Measurements from ENCODE around the gene OLFML1. TPM values are rescaled to one million over a fixed set of nuclear protein-coding genes. Genes with fewer than 3 reads are reported as not detected.

Gene OLFML1
- polyA plus RNA-seq, 2 donors = 0.49 to 1.2 TPM

DNA sequence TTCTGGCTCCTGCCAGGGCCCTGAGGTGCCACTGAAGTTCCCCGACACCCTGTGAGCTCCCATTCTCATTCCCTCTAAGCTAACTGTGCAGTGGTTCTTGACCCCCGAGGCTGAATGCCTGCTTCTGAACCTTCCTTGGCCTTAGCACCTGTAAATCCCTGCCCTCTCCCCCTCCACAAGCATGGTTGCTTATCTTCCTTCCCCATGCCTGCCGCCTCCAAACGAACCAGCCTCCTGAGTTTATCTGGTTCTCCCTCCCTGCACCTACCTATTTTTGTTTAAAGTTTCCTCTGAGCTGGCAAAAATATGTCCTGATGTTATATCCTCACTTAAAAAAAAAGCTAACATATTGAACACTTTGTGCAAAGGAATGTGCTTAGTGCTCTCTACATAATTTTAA is 62.4 kb downstream of the OLFML1 start:
- no peak overlapping the region for H3K4me3 ChIP-seq (ENCODE audit: low read depth in 1 of 2, low read length in 2 of 2)
- peaks cover 0 to 20% of the 10 kb centered on the region in 2 donors for H3K4me1 ChIP-seq (ENCODE audit: control insufficient read depth in 2 of 2, insufficient read depth in 2 of 2, low read length in 1 of 2)
- no peaks in the 10 kb centered on the region for H3K27me3 ChIP-seq (ENCODE audit: control insufficient read depth in 1 of 2, insufficient read depth in 2 of 2, low read length in 2 of 2)
- no peaks in the 10 kb centered on the region for H3K36me3 ChIP-seq (ENCODE audit: control insufficient read depth in 2 of 2, insufficient read depth in 2 of 2, low read length in 1 of 2)
- 58 to 62% methylated on average over 4 of the region's 4 CpGs for WGBS, 2 donors
- H3K9me3 ChIP-seq (ENCODE audit: control insufficient read depth in 2 of 2, insufficient read depth in 1 of 2, low read depth in 1 of 2, low read length in 1 of 2) = no peaks in the 10 kb centered on the region
- H3K27ac ChIP-seq (ENCODE audit: low read depth in 2 of 2, low read length in 1 of 2) = no peak overlapping the region

DNA sequence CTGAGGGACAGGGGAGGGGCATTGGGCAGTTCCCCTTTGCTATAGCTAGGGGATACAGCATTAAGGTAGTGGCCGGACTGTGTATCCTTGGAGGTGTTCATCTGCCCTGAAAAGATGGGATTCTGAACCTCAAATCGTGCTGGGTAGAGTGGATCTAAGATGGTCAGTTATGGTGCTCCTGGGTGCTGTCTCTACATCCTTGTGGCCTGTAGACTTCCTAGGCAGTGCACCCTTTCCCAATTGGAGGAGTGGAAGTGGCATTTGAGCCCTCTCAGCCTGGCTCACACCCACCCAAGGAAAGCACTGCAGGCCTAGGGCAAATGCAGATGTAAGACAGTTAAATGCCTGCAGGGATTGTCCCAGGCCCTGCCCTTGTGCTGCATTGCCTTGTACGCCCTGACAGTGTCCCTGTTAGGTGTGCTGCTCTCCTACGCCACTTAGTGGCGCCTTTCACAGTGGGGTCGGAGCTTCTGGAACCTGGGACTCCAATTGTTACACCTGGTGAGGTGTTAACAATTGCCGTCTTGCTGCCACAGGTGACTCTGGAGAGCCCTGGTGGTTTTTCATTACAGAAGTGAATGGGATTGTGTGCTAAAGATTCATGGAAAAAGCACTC is 63.5 kb downstream of the OLFML1 start:
- H3K27me3 ChIP-seq (ENCODE audit: control insufficient read depth in 1 of 2, insufficient read depth in 2 of 2, low read length in 2 of 2) = no peaks in the 10 kb centered on the region
- 70 to 73% methylated on average over 7 of the region's 7 CpGs for WGBS, 2 donors

DNA sequence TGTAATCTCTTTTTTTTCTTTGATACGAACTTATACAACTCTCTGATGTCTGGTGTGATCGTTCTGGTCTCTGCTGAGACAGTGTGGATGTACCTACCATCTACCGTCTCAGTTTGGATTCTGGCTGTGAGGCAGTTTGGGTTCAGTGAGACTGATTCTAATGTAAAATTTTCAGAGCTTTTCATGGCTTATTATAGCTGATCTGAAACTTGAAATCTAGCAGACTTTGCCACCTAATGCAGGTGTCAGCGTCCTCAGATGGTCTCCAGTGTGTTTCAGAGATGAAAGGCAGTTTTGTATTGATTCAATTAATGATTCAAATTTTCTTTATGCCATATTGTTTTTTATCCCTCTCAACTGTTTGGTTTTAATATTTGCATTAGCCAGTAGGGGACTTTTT is 64.4 kb downstream of the OLFML1 start:
- peaks cover 0 to 18% of the 10 kb centered on the region in 2 donors for H3K4me1 ChIP-seq (ENCODE audit: control insufficient read depth in 2 of 2, insufficient read depth in 2 of 2, low read length in 1 of 2)
- WGBS, 2 donors = 80 to 82% methylated on average over 4 of the region's 4 CpGs
- no peaks in the 10 kb centered on the region for H3K9me3 ChIP-seq (ENCODE audit: control insufficient read depth in 2 of 2, insufficient read depth in 1 of 2, low read depth in 1 of 2, low read length in 1 of 2)
- no peaks in the 10 kb centered on the region for H3K36me3 ChIP-seq (ENCODE audit: control insufficient read depth in 2 of 2, insufficient read depth in 2 of 2, low read length in 1 of 2)
- H3K27me3 ChIP-seq (ENCODE audit: control insufficient read depth in 1 of 2, insufficient read depth in 2 of 2, low read length in 2 of 2) = no peaks in the 10 kb centered on the region
- H3K4me3 ChIP-seq (ENCODE audit: low read depth in 1 of 2, low read length in 2 of 2) = no peak overlapping the region
- no peak overlapping the region for H3K27ac ChIP-seq (ENCODE audit: low read depth in 2 of 2, low read length in 1 of 2)

More for the DNA sequence above, 63.5 kb downstream of the OLFML1 start:
- no peak overlapping the region for H3K27ac ChIP-seq (ENCODE audit: low read depth in 2 of 2, low read length in 1 of 2)
- peaks cover 0 to 18% of the 10 kb centered on the region in 2 donors for H3K4me1 ChIP-seq (ENCODE audit: control insufficient read depth in 2 of 2, insufficient read depth in 2 of 2, low read length in 1 of 2)
- H3K4me3 ChIP-seq (ENCODE audit: low read depth in 1 of 2, low read length in 2 of 2) = no peak overlapping the region
- no peaks in the 10 kb centered on the region for H3K9me3 ChIP-seq (ENCODE audit: control insufficient read depth in 2 of 2, insufficient read depth in 1 of 2, low read depth in 1 of 2, low read length in 1 of 2)
- H3K36me3 ChIP-seq (ENCODE audit: control insufficient read depth in 2 of 2, insufficient read depth in 2 of 2, low read length in 1 of 2) = no peaks in the 10 kb centered on the region

DNA sequence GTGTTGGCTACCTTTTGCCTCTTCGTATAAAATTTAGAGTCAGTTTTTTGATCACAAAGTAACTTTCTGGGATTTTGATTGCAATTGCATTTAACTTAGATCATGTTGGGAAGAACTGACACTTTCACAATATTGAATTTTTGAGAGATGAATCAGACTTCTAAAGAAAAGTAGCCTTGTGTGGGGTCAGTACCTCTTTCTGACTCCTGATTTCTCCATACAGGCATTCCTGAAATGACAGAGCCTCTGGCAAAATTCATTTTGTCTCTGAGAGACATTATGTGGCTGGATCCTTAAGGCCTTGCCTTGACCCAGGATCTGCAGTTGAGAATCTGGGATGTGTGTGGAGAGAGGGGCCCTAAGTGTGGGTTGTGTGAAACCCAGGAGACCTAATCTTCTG is 66.3 kb downstream of the OLFML1 start:
- 87 to 98% methylated on average over 1 of the region's 1 CpG for WGBS, 2 donors

DNA sequence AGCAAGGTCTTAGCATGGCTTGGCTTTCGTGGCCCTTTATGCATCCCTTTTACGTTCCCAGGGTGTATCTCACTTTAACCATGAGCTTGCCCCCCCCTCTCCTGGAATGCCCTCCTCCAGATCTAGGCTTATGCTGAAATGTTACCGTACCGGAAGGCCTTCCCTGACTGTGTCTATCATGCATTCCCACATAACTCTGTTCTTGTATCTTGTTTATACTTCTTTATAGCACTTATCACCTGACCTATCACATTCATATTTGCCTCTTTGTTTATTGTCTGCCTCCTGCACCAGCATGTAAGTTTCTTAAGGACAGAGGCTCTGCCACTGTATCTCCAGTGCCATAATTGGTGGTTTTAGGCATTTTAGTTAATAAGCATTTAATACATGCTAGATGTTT is 67.4 kb downstream of the OLFML1 start:
- H3K4me1 ChIP-seq (ENCODE audit: control insufficient read depth in 2 of 2, insufficient read depth in 2 of 2, low read length in 1 of 2) = peaks cover 0 to under 1% of the 10 kb centered on the region in 2 donors

More for the DNA sequence above, 66.3 kb downstream of the OLFML1 start:
- Histone ChIP-seq H3K4me3 (ENCODE audit: low read depth in 1 of 2, low read length in 2 of 2) (no peak overlapping the region), H3K4me1 (ENCODE audit: control insufficient read depth in 2 of 2, insufficient read depth in 2 of 2, low read length in 1 of 2) (peaks cover 0 to 10% of the 10 kb centered on the region in 2 donors), H3K36me3 (ENCODE audit: control insufficient read depth in 2 of 2, insufficient read depth in 2 of 2, low read length in 1 of 2) (no peaks in the 10 kb centered on the region), H3K9me3 (ENCODE audit: control insufficient read depth in 2 of 2, insufficient read depth in 1 of 2, low read depth in 1 of 2, low read length in 1 of 2) (no peaks in the 10 kb centered on the region), H3K27ac (ENCODE audit: low read depth in 2 of 2, low read length in 1 of 2) (no peak overlapping the region), H3K27me3 (ENCODE audit: control insufficient read depth in 1 of 2, insufficient read depth in 2 of 2, low read length in 2 of 2) (no peaks in the 10 kb centered on the region)

DNA sequence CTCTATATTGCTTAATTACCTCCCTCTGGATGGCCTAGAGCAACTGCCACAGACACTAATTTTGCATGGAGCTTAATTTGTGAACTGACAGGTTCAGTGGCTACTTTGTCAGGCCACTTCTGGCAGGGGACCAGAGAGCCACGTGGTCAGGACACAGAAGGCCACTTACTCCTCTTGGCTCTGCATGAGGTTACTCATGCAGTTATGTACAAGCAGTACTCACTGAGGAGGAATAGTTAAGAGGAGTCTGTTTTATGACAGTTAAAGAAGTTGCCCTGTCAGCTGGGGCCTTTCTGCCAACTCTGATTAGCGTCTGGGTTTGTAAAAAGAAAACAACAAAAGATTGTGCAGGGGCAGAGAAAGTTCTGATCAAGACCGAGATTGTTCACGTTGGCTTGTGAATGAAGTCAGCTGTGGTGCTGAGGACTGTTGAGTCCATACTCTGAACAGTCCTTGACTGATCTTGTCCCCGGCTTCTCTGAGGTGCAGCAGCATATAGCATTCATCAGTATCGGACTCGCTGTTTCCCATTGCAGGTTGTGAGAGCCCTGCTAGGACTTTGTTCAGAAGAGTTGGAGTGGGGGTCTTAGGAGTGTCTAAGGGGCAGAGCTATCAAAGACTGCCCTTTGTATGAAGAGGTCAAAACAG is 69.9 kb downstream of the OLFML1 start:
- Histone ChIP-seq H3K9me3 (ENCODE audit: control insufficient read depth in 2 of 2, insufficient read depth in 1 of 2, low read depth in 1 of 2, low read length in 1 of 2) (no peaks in the 10 kb centered on the region), H3K4me1 (ENCODE audit: control insufficient read depth in 2 of 2, insufficient read depth in 2 of 2, low read length in 1 of 2) (no peaks in the 10 kb centered on the region), H3K4me3 (ENCODE audit: low read depth in 1 of 2, low read length in 2 of 2) (no peak overlapping the region), H3K27ac (ENCODE audit: low read depth in 2 of 2, low read length in 1 of 2) (no peak overlapping the region), H3K36me3 (ENCODE audit: control insufficient read depth in 2 of 2, insufficient read depth in 2 of 2, low read length in 1 of 2) (no peaks in the 10 kb centered on the region), H3K27me3 (ENCODE audit: control insufficient read depth in 1 of 2, insufficient read depth in 2 of 2, low read length in 2 of 2) (no peaks in the 10 kb centered on the region)
- WGBS, 2 donors = 65 to 75% methylated on average over 7 of the region's 7 CpGs

More for the DNA sequence above, 67.4 kb downstream of the OLFML1 start:
- Histone ChIP-seq H3K27me3 (ENCODE audit: control insufficient read depth in 1 of 2, insufficient read depth in 2 of 2, low read length in 2 of 2) (no peaks in the 10 kb centered on the region), H3K4me3 (ENCODE audit: low read depth in 1 of 2, low read length in 2 of 2) (no peak overlapping the region), H3K27ac (ENCODE audit: low read depth in 2 of 2, low read length in 1 of 2) (no peak overlapping the region), H3K9me3 (ENCODE audit: control insufficient read depth in 2 of 2, insufficient read depth in 1 of 2, low read depth in 1 of 2, low read length in 1 of 2) (no peaks in the 10 kb centered on the region), H3K36me3 (ENCODE audit: control insufficient read depth in 2 of 2, insufficient read depth in 2 of 2, low read length in 1 of 2) (no peaks in the 10 kb centered on the region)
- WGBS, 2 donors = 90 to 92% methylated on average over 4 of the region's 4 CpGs

DNA sequence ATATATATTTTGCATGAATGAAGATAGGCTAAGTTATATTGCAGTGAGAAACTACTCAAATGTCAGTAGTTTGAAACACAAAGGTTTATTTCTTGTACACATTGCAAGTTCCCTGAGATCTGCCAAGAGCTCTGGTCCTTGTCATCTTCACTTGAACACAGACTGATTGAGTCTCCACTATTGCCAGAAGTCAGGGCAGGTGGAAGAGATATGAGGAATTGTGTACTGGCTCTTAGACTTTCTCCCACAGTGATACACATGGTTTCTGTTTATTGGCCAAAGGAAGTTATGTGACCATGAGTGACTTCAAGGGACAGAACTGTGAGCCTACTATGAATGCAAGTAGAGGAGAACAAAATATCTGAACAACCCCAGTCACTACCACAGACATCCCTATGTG is 72.7 kb downstream of the OLFML1 start:
- Histone ChIP-seq H3K4me3 (ENCODE audit: low read depth in 1 of 2, low read length in 2 of 2) (no peak overlapping the region), H3K9me3 (ENCODE audit: control insufficient read depth in 2 of 2, insufficient read depth in 1 of 2, low read depth in 1 of 2, low read length in 1 of 2) (no peaks in the 10 kb centered on the region), H3K4me1 (ENCODE audit: control insufficient read depth in 2 of 2, insufficient read depth in 2 of 2, low read length in 1 of 2) (no peaks in the 10 kb centered on the region), H3K36me3 (ENCODE audit: control insufficient read depth in 2 of 2, insufficient read depth in 2 of 2, low read length in 1 of 2) (no peaks in the 10 kb centered on the region), H3K27me3 (ENCODE audit: control insufficient read depth in 1 of 2, insufficient read depth in 2 of 2, low read length in 2 of 2) (no peaks in the 10 kb centered on the region), H3K27ac (ENCODE audit: low read depth in 2 of 2, low read length in 1 of 2) (no peak overlapping the region)

DNA sequence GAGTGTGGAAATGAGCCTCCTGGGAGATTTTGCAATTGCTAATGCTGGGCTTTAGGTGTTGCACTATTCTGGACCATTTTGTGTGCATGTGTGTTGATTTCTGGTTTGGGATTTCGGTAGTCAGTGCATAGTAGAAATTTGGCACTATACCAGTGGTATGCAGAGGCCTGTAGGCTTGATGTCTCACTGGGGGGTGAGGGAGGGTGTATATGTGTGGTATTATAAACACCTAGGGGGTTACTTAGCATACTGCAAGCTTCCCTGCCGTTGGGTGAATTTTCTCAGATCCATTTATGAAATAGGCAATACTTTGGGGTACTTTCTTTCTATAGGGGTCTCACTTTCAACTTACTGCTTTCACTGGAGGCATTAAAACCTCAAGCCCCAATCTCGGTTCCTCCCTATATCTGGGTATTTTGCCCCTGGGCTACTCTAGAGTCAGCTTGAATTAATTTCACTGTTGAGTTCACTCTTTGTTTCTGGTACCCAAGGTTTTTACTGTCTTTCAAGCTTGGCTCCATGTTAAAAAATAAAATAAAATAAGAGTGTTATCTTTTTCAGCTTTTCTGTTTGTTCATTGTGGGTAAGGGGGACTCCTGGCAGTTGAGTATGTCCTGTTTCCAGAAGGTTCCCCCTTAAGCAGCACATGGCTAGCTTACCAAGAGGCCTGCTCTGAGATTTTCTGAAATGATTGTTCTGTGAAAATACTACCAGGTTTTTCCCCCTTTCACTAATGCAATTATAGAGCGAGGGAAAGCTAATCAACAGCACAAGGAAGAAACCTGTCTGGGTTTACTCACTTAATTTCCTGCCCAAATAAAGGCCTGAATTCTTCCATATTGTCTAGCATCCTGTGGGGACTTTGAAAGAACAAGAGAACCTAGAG is 74.3 kb downstream of the OLFML1 start:
- H3K4me3 ChIP-seq (ENCODE audit: low read depth in 1 of 2, low read length in 2 of 2) = no peak overlapping the region
- no peaks in the 10 kb centered on the region for H3K27me3 ChIP-seq (ENCODE audit: control insufficient read depth in 1 of 2, insufficient read depth in 2 of 2, low read length in 2 of 2)
- 70 to 78% methylated on average over 4 of the region's 4 CpGs for WGBS, 2 donors
- no peak overlapping the region for H3K27ac ChIP-seq (ENCODE audit: low read depth in 2 of 2, low read length in 1 of 2)
- H3K36me3 ChIP-seq (ENCODE audit: control insufficient read depth in 2 of 2, insufficient read depth in 2 of 2, low read length in 1 of 2) = no peaks in the 10 kb centered on the region
- H3K4me1 ChIP-seq (ENCODE audit: control insufficient read depth in 2 of 2, insufficient read depth in 2 of 2, low read length in 1 of 2) = no peaks in the 10 kb centered on the region
- no peaks in the 10 kb centered on the region for H3K9me3 ChIP-seq (ENCODE audit: control insufficient read depth in 2 of 2, insufficient read depth in 1 of 2, low read depth in 1 of 2, low read length in 1 of 2)

Data from esophagus (tissue), 2 donors.